DND-41 (cell line): ENCODE data around the gene DGKQ.

ENCODE experiments used
- CTCF ChIP-seq: IDR thresholded peaks from 2 replicates; pipeline ENCODE4 v1.5.1; 2012; ENCODE audit warnings: borderline replicate concordance, low read length, moderate library complexity, mild to moderate bottlenecking; ENCODE audit not compliant: poor library complexity, severe bottlenecking; ENCODE audit errors: extremely low read depth
- EZH2 ChIP-seq: IDR thresholded peaks from 3 replicates; pipeline ENCODE4 v1.6.1; 2012; ENCODE audit warnings: borderline replicate concordance, low read depth, mild to moderate bottlenecking, moderate library complexity, low read length, inconsistent platforms; ENCODE audit not compliant: severe bottlenecking

DNA sequence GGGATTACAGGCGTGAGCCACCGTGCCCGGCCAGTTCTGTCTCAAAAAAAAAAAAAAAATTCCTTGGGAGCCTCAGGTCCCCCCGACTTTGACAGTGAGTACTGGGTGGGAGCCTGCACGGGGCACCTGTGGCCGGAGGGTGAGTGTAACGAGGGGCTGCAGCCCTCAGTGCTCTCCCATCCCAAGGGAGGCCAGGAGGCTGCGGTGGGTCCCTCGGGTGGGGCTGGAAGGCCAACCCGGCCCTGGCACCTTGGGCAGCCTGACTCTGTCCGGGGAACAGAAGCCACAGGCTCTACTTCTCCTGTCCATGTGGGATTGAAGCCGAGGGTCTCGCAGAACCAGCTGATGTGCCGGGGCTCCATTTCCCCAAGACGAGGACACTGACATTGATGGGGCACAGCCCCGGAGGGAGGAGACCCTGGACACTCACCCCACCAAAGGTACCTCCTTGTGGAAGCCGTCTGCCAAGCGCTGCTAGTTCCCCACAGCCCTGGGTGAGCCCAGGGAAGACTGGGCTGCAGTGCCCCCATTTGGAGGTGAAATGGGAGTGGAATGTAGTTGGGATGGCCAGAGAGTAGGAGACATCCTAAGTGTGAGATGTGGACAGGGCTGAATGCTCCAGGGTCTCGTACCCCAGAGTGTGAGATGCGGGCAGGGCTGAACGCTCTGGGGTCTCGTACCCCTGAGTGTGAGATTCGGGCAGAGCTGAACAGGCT is 22.1 kb upstream of the DGKQ start:
- TF ChIP-seq CTCF (no peak), EZH2 (no peak)
